PC-3 (cell line): ENCODE results near the gene SMG6.

ENCODE experiments used
- CTCF ChIP-seq: fragments of 300-600 bp; sonication (generic); conservative IDR thresholded peaks from 2 replicates; pipeline ENCODE4 v1.5.1; 2017; ENCODE audit warnings: antibody characterized with exemption, low read depth, mild to moderate bottlenecking, low read length
- EZH2 ChIP-seq: fragments of 300-600 bp; sonication (generic); IDR thresholded peaks from one replicate; pipeline ENCODE4 v1.6.1; 2017; ENCODE audit warnings: antibody characterized with exemption, mild to moderate bottlenecking, low read length; ENCODE audit not compliant: unreplicated experiment

DNA sequence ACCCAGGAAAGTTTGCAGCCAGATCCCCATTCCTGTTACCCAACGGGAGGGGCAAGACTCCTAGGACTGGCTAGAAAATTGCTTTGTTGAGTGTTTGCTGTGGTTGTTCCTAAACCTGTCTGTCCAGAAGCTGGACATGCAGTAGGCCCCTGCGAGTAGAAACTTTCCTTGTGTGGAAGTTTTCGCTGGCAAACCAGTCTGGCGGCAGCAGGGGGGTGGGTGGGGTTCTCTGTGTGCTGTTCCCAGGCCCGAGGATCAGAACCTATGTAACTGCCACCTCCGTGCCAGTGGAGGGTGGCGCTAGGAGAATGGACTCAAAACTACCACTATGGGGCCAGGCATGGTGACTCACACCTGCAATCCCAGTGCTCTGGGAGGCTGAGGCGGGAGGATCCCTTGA lies 42.9 kb upstream of the SMG6 start:
- TF ChIP-seq CTCF = no peak
- no peak for TF ChIP-seq EZH2
